H1 (cell line): ENCODE data around the gene NEUROG1. TPM values are rescaled to one million over a fixed set of nuclear protein-coding genes. Genes with fewer than 3 reads are reported as not detected.

Source experiments
- RBBP5 ChIP-seq: IDR thresholded peaks from 2 replicates; pipeline ENCODE4 v1.7.1; 2012; ENCODE audit warnings: low read depth, mild to moderate bottlenecking, inconsistent platforms, low read length, moderate library complexity, borderline replicate concordance
- polyA plus RNA-seq, 7 experiments: library from polyadenylated mRNA; depleted of rRNA in 3 of 7; stranded (reverse) in 5 of 7; unstranded in 2 of 7; fragments of >200 nt in 5 of 7; fragments of 200-250 nt in 2 of 7; gene quantifications; 1 replicate in 5 of 7; 2 replicates in 1 of 7; 4 replicates in 1 of 7; pipeline versions ENCODE4 v1.2.1 to v1.2.3, GENCODE V29; 2011 to 2013; ENCODE audit warnings: missing spikeins in 2 of 7, mixed read lengths in 2 of 7
- total RNA-seq: library from RNA; stranded (reverse); fragmentation: NEBNext Ultra II Directional; extraction: Animal tissue kit (Norgen Biotek cat#: 25700); gene quantifications from 2 replicates; pipeline ENCODE4 v1.2.1, GENCODE V29; 2021
- TF ChIP-seq, protein P1 (sequence below): fragments of 300-600 bp; sonication (generic); IDR thresholded peaks from 2 replicates; pipeline ENCODE4 v1.7.1; 2012; ENCODE audit warnings: low read length, moderate library complexity, mild to moderate bottlenecking, inconsistent platforms; ENCODE audit not compliant: insufficient replicate concordance

Gene NEUROG1
- total and polyA plus RNA-seq, 2 of the 8 experiments (the other 6 are each of a cell fraction or from before 2014, with no cell fraction given), result not detected

- TF ChIP-seq, protein P1, sequence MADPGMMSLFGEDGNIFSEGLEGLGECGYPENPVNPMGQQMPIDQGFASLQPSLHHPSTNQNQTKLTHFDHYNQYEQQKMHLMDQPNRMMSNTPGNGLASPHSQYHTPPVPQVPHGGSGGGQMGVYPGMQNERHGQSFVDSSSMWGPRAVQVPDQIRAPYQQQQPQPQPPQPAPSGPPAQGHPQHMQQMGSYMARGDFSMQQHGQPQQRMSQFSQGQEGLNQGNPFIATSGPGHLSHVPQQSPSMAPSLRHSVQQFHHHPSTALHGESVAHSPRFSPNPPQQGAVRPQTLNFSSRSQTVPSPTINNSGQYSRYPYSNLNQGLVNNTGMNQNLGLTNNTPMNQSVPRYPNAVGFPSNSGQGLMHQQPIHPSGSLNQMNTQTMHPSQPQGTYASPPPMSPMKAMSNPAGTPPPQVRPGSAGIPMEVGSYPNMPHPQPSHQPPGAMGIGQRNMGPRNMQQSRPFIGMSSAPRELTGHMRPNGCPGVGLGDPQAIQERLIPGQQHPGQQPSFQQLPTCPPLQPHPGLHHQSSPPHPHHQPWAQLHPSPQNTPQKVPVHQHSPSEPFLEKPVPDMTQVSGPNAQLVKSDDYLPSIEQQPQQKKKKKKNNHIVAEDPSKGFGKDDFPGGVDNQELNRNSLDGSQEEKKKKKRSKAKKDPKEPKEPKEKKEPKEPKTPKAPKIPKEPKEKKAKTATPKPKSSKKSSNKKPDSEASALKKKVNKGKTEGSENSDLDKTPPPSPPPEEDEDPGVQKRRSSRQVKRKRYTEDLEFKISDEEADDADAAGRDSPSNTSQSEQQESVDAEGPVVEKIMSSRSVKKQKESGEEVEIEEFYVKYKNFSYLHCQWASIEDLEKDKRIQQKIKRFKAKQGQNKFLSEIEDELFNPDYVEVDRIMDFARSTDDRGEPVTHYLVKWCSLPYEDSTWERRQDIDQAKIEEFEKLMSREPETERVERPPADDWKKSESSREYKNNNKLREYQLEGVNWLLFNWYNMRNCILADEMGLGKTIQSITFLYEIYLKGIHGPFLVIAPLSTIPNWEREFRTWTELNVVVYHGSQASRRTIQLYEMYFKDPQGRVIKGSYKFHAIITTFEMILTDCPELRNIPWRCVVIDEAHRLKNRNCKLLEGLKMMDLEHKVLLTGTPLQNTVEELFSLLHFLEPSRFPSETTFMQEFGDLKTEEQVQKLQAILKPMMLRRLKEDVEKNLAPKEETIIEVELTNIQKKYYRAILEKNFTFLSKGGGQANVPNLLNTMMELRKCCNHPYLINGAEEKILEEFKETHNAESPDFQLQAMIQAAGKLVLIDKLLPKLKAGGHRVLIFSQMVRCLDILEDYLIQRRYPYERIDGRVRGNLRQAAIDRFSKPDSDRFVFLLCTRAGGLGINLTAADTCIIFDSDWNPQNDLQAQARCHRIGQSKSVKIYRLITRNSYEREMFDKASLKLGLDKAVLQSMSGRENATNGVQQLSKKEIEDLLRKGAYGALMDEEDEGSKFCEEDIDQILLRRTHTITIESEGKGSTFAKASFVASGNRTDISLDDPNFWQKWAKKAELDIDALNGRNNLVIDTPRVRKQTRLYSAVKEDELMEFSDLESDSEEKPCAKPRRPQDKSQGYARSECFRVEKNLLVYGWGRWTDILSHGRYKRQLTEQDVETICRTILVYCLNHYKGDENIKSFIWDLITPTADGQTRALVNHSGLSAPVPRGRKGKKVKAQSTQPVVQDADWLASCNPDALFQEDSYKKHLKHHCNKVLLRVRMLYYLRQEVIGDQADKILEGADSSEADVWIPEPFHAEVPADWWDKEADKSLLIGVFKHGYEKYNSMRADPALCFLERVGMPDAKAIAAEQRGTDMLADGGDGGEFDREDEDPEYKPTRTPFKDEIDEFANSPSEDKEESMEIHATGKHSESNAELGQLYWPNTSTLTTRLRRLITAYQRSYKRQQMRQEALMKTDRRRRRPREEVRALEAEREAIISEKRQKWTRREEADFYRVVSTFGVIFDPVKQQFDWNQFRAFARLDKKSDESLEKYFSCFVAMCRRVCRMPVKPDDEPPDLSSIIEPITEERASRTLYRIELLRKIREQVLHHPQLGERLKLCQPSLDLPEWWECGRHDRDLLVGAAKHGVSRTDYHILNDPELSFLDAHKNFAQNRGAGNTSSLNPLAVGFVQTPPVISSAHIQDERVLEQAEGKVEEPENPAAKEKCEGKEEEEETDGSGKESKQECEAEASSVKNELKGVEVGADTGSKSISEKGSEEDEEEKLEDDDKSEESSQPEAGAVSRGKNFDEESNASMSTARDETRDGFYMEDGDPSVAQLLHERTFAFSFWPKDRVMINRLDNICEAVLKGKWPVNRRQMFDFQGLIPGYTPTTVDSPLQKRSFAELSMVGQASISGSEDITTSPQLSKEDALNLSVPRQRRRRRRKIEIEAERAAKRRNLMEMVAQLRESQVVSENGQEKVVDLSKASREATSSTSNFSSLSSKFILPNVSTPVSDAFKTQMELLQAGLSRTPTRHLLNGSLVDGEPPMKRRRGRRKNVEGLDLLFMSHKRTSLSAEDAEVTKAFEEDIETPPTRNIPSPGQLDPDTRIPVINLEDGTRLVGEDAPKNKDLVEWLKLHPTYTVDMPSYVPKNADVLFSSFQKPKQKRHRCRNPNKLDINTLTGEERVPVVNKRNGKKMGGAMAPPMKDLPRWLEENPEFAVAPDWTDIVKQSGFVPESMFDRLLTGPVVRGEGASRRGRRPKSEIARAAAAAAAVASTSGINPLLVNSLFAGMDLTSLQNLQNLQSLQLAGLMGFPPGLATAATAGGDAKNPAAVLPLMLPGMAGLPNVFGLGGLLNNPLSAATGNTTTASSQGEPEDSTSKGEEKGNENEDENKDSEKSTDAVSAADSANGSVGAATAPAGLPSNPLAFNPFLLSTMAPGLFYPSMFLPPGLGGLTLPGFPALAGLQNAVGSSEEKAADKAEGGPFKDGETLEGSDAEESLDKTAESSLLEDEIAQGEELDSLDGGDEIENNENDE, result no peak
- no peak for TF ChIP-seq RBBP5
- TF ChIP-seq, all 59 proteins: peak for 0
Observed at GRCh38 chr5:135486131-135487036, 49.4 kb downstream of the NEUROG1 start (continued).
